Activated CD4-positive, CD25-positive, alpha-beta regulatory T cell treated with anti-CD3 and anti-CD28 coated beads, Interleukin-2, amount 50 U/mL, for 24 hours (primary cell): ENCODE data around the gene SYPL1.

ENCODE experiments used
- ATAC-seq, 2 donors: fragments of 150-1000 bp; cut with Tn5 transposase; one replicate each; pipeline ENCODE4 v1.10.0; 2021; ENCODE audit warnings: mild to moderate bottlenecking in 1 of 2, moderate library complexity in 1 of 2

Gene SYPL1

DNA sequence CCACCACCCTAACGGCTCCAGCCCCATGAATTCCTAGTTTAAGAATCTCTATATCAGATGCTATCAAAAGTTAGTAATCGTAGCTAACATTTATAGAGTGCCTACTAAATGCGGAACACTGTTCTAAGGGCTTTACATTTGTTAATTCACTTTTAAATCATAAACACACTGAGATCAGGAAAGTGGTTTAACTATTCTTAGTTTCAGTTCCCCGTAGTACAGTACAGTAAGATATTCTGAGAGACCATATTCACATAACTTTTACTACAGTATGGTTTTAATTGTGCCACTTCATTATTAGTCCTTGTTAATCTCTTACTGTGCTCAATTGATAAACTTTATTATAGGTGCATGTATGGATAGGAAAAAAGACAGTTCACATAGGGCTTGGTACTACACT lies 22.5 kb downstream of the SYPL1 start:
- ATAC-seq, result no peak

DNA sequence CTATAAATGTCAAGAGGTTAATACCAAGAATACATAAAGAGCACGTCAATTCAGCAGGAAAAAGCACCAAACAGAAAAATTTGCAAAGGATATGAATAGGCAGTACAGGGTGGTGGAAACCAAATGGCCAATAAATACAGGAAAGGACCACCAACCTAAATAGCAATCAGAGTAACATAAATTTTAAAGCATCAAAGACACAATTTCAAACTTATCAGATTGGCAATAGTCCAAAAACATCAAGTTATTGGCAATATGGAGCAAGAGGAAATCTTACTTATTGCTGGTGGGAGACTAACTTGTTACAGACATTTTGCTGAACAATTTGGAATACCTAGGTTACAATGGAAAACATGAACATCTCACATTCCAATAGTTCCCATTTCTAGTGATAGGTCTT lies 24.1 kb downstream of the SYPL1 start:
- no peak for ATAC-seq

DNA sequence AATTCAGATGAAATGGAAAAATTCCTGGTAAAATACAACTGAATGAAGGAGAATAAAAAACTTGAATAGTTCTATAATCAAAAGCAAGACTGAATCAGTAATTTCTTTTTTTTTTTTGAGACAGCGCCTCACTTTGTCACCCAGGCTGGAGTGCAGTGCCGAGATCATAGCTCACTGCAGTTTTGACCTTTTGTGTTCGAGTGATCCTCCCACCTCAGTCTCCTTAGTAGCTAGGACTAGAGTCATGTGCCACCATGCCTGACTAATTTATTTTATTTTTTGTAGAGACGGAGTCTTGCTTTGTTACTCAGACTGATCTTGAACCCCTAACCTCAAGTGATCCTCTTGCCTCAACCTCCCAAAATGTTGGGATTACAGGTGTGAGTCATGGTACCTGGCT lies 26.1 kb downstream of the SYPL1 start:
- ATAC-seq, result peak; percentile 25 to 48

DNA sequence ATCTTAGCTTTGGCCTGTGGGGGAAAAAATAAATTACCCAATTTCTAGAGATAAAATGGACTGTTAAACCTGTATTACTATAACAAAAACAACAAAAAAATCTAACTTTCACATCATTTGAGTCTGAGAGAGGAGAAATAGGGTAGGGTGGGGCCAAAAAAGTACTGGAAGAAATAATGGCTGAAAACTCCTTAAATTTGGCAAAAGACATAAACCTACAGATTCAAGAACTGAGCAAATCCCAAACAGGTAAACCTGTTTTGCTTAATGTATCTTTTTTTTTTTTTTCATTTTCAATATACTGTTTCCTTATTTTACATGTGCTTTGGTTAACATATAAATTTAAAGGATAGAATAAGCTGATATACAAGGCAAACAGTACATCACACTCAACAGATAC lies 27.1 kb downstream of the SYPL1 start:
- ATAC-seq, result no peak

DNA sequence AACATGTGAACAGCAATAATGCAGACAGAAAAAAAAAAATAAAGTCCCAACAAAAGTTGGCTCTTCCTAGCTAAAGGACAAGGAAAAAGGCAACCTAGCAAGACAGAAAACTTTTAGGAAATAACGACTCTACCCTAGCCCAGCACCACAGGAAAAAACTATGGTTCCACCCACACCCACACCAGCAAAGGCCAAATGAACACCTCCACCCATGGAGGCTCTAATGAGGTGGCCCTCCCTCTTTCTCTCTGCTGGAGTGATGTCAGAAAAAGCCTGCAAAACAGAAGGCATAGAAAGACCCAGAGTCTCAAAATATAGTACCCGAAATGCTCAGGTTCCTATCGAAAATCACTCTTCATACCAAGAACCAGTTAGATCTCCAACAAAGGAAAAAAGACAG lies 28.4 kb downstream of the SYPL1 start:
- ATAC-seq, result no peak

DNA sequence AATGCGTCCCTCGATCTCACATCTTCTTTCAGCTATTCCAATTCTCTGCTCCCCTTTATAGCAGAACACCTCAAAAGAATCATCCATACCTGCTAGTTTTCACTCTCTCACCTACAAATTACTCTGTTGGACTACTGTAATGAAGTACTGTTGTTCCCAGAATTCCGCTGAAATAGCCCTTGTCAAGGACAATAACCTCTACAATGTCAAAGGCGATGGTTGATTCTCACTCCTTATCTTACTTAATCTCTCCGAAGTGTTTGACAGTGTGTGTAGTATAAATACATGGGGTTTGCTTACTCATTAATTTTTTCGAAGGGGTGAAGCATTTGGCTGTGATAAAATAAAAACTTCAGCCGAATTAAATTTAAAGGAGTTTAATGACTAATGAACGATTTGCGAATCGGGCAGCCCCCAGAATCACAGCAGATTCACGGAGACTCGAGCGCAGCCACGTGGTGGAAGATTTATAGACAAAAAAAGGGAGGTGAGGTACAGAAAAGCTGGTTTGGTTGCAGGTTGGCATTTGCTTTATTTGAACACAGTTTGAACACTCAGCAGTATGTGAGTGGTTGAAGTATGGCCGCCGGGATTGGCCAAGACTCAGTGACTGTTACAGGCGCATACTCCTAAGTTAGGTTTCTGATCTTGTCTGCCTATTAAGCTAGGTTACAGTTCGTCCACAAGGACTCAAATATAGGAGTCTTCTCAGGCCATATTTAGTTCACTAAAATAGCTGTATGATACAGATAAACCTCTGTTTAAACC lies 29.8 kb downstream of the SYPL1 start:
- no peak for ATAC-seq

DNA sequence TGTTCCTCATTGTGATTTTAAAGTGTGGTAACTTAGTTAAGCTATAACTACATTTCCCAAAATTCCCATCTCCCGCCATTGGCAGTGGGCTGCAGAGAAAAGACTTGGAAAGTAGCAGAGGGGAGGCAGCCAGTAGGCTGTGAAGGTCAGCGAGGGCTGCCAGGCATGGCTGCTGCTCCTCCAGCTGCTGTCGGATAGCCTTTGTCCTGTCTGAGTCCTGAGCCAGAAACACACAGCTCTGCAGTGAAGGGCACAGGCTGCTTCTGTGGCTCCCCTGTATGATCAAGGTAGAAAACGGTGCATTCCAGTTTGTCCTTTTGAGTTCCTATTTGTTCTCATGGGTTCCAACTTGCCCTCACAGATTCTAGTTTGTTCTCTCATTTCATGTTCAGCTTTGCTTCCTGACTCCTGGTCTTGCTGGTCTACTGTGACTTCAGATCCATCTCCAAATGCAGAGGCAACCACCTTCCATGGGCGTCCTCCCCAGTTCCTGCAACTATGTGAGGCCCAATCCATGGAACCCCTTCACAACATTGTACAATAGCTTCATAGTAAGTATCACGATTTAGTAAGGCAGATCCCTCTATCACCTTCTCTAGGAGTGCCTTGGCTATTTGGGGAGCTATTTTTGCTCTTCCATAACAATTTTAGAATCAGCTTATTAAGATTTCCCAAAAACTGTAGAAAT lies 31.7 kb downstream of the SYPL1 start:
- no peak for ATAC-seq

DNA sequence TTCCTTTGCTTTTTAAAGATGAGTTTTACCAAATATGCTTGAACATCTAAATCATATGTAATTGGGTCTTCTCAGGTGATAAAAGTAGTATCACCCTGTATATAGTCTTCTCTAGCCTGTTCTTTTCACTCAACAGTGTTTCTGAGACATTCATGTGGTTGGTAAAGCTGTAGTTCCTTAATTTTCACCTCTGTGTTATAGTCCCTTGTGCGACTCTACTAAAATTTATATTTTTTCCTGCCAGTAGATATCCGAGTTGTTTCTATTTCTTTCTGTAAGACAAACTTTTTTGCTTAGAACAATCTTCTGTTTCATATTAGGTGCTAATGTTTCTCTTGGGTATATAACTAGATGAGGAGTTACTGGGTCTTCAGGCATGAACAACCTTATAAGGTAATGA lies 35.6 kb downstream of the SYPL1 start:
- ATAC-seq, result no peak

DNA sequence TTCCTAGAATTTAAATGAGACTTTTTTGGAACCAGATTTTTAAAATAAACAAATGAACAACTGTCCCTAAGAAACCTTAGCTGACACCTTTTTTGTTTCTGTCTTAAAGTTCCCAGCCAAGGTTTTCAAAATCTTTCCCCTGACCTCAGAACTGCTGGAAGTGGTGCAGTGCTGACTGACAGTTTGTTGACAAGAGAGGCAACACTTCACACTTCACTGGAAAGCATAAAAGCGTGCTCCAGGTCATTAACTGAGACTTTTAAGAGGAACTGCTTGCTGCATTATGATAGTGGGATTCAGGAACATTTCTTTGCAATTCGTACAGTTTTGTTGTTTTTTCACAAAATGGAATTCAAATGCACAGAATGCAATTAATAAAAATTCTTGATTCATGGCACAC lies 36.2 kb downstream of the SYPL1 start:
- no peak for ATAC-seq

DNA sequence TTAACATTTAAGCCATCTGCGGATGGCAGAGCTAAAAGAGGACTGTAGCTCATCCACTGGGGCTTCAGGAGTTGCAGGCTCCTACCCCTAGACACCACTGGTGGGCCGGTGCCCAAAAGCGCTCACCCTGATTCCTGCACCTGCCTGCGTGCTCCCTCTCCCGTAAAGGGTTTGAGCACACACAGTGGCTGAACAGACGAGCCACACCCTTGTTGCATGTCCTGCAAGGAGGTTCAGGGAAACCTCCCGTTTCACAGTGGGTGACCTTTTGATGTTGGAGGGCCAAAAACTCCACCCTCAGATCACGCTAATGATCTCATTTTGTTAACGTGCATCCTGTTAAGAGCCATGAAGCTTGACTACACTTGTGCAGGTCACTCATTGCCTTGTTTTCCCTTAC lies 37.9 kb downstream of the SYPL1 start:
- no peak for ATAC-seq

DNA sequence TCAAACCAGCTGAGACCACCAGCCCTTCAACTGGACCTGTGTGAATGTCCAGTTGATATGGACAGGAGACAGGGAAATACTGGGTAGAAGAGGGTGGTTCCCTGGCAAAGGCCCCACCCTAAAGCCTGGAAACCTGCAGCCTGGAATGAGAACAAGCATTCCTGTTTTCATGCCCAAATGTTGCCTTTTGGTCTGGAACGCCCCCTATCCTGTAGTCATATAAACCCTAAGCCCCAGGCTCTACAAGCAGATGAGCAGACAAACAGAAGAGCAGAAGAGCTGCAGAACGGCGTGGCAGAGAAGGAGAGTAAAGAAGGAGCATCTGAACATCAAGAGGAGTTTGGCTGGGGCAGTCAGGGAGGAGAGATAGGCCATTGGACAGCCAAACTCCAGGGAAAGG lies 38.4 kb downstream of the SYPL1 start:
- ATAC-seq, result no peak

DNA sequence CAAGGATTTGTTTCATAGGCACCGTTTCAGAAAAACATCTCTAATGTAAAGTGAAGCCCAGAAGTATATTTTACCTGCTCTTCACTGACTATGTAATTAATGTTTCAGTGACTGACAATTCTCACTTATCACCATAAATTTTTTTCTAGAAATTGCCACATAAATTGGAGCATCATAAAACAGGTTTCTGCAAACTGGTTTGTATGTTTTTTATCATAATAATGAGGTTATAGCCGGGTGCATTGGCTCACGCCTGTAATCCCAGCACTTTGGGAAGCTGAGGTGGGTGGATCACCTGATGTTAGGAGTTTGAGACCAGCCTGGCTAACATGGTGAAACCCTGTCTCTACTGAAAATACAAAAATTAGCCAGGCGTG lies 39.4 kb downstream of the SYPL1 start:
- no peak for ATAC-seq

DNA sequence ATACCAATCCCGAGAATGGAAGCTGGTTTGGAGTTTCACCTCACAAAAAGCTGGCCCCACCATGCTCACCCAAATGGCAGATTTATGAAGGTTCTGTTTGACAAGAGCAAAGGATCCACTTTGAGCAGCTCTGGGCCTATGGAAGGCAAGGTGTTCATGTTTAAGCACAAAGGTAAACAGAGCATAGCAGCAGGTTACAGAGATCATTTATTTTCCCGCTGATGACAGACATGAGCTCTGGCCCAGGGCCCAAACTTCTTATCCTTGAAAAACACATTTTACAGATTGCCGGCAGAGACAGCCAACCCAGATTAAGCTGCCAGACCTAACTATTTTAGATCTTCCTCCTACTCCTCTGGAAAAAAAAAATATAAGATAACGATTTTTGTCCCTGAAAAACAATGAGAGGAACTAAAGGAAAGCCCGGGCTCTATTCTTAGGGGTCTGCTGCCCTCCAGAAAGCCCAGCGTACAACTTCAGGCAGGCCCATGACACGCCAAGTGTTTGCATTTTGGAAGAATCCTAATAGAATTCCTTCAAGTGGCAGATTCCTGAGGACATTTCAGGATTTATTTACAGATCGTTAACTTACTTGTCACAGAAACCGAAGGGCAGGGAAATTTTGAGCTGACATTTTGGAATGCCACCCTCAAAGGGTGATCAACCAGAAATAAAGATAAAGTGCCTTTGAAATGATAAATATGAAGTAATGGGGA lies 40.0 kb downstream of the SYPL1 start:
- ATAC-seq, result no peak

DNA sequence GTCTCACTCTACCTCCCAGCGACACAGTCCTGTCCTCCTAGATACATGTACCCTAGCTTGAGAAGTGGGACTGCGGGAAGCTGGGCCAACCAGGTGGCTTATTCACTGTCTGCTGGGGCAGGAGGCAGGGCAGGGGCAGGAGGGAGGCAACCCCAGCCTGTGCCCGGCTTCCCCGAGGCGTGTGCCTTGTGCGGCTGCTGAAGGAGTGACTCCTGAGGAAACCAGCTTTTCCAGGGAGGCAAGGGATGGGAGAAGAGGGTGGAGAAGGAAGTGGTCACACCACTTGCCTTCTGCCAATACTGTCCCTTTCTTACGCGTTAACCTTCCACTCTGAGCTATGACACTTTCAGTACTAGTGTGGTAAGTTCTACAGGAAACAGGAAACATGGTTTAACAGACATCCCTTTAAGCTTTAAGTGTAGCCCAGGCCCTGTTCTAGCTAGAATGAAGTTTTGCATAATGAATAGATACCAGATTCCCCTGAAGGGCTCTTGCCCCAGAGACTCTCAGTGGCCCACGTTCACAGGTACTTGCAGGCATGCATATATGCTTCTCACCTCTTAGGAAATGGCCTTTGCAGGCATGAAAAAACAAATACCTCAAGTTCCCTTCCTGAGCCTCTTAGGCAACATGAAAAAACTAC lies 40.6 kb downstream of the SYPL1 start:
- peak; percentile 97 to 98 for ATAC-seq

DNA sequence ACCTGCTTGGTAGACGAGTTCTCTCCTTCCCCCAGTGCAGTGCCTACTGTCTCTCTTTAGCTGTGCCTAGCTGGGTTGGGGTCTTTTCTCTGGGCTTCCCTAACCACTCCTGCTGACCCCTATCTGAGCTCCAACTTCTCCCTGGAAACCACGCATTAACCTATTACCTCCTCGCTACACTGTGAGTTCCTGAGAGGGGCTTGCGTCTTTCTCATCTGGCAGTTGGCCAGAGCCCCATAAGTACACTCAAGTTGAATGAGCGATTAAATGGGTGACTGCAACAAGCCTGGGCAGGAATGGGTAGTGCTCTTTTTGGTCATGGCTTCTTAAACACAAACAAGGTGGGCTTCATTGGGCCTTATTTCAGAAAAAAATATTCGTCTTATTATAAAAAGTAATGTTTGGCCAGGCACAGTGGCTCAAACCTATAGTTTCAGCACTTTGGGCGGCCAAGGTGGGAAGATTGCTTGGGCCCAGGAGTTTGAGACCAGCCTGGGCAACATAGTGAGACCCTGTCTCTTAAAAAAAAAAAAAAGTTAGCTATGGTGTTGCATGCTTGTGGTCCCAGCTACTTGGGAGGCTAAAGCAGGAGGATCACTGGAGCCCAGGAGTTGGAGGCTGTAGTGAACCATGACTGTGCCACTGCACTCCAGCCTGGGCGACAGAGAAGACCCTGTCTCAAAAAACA lies 41.4 kb downstream of the SYPL1 start:
- ATAC-seq, result no peak

DNA sequence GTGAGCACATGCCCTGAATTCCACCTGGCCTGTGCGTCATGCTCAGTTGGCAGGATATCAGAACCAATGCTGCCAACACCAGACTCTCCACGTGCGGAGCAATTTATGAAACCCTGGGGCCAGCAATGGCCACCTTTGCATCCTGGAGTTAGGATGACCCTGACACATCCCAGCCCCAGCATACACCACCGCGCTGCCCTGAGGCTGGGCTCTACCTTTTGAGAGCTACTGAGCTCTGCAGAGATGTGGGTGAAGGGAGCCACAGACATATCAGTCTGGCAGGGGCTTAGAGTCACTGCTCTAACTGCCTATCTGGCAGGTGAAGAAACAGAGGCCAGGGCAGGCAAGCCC lies 41.9 kb downstream of the SYPL1 start:
- no peak for ATAC-seq

DNA sequence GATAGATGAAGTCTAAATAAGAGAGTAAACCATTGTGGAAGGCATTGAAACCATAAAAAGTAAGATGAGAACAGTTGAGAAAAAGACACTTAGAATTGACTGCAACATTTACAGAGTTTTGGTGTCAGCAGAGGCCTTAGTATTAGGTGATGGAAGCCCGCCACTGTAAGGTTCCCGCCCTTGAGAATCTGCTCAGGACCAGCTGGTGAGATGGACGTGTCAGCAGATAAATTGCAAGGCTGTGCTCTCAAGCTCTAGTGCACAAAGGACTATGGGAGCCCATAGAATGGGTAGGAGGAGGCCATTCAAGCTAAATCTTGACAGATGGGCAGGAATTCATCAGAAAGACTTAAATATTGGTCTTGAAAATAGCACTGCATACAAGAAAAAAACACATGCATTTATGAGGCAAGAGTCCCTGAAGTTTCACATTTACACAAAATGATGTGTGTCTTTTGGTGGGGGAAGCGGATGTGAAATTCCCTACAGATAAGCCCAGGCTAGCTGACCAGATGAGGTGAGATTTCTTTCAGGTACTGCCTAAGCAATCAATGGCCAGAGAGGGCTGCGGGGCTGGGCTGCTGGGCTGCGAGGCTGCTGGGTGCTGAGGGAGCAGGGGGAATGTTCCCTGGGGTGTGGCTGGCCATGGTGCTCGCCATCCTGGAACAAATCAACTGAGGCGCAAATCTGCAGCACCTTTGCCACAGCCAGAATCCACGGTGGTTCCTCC lies 42.5 kb downstream of the SYPL1 start:
- ATAC-seq, result no peak

DNA sequence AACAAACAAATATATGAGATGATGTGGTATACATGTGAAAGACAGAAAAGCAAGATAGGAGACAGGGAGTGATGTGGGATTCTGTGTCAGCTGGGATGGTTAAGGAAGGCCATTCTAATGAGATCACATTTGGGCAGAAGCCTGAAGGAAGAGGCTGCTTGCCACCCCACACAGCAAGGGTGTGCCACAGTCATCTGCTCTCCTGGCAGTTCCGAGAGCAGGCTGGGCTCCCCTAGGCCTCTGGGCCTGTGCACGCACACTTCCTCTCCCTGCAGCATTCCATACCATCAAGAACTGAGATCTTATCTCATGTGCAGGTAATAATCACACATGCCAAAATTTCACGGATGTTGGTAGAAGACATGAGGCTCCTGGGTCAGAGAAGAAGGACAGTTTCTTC lies 43.1 kb downstream of the SYPL1 start:
- no peak for ATAC-seq

DNA sequence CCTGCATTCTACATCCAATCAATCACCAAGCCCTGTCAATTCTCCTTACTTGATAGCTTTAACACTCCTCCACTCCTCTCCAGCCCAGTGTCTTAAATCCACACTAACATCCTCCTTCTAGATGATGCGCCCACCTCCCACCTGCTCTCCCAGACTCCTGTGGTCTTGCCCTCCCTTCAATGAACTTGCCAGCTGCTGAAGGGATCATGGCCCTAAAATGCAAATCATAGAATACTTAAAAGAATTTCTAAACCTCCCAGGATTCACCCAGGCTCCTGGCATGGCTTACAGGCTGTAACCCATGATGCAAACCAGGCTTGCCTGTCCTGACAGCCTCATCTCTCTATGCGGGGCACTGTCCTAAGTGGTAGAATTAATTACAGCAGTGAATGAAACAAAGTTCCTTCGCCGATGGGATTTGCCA lies 43.6 kb downstream of the SYPL1 start:
- no peak for ATAC-seq

DNA sequence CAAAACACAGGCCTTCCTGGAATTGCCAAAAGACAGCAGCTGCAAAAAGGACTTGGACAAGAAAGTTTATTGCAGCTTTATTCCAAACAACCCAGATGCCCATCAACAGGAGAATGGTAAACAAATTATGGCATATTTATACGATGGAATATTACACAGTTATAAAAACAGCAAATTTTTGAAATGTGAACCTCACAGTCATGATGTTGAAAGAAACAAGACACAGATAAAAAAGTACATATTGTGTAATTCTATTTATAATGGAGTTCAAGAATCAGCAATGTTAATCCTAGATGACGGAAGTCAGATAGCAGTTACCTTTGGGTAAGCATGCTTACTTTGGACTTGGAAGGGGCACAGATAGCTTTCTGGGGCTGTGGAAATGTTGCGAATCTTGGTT lies 44.4 kb downstream of the SYPL1 start:
- no peak for ATAC-seq

DNA sequence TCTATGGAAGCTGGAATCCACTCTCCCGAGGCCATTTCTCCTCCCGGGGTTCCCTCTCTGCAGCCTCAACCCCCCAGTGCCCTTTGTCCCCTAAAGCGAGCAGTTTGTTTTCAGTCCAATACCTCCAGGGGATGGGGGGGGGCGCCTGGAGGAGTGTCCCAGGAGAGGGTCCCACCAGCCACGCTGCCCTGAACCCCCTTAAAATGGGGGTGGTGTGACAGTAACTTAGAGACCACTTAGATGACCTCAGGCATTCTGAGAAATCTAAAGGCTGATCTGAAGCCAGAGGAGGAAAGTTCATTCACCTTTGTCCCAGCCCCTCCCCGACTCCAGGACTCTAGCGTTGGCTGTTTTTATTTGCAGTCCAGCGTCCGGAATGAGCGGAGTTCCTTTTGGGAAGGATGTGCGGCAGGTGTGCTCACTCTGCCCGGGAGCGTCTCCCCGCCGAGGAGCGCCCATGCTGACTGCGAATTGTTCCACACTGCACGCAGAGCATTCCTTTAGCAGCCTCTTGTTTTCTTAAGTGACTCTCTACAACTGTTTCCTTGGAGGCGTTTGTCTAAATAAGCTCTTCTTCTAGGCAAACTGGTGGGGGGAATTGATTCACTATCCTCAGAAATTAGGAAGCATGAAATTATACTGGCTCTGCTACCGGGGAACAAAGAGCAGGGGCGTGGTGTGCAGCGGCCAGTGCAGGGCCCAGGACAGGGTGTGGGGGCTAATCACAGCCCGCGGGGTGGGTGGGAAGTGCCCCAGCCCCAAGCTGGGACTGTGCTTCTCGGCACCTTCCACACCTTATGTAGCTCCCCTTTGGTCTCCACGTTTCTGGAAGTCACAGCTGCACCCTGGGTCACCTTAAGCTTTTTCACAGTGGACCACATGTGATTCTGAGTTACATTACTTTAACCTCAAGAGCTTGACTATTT lies 46.3 kb downstream of the SYPL1 start:
- no peak for ATAC-seq
